NCI-H128 (cell line): ENCODE results near the gene TNFRSF9.
"Not testable (repeated sequence)": the region's sequence is repeated elsewhere in the genome, so short reads cannot be mapped to it uniquely, and the experiment has no call there.

Source experiments
- DNase-seq: peaks from one replicate; lab custom pipeline; 2025; ENCODE audit not compliant: unreplicated experiment; lab: John Stamatoyannopoulos, UW

Gene TNFRSF9

DNA sequence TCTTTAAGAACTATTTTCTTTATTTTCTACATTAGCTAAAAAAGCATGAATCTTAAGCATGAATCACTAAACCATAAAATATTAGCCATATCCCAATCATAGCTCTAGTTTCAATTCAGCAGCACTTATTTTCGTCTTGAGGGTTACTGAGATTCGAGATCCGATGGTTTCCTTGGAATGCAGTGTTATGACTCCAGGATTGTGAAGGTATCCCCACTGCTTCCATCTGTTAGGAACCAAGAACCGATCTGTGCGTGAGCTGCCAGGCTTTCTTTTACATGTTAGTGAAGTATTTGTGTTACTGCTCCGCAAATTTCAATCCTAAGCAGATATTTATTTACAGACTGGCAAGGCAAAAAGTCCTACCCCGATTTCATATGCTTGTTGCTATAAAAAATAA lies 18.8 kb downstream of the TNFRSF9 start:
- no peak for DNase-seq

DNA sequence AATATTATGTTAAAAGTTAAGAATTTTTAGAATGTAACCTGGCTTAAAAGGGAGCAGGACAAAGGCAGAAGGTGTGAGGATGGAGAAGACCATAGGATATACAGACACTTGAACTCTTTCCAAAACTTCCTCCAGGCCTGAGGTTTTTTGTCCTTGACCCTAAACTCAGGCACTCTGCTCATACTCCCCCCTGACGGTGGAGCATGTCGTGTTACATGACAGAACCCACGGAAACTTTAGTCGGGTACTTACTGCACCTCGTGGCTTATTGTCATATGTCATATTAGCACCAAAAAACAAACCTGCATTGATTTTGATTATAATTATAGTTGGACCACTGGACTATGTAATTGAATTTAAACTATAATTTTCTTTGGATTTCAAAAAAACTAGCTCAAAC lies 20.8 kb downstream of the TNFRSF9 start:
- DNase-seq = no peak

DNA sequence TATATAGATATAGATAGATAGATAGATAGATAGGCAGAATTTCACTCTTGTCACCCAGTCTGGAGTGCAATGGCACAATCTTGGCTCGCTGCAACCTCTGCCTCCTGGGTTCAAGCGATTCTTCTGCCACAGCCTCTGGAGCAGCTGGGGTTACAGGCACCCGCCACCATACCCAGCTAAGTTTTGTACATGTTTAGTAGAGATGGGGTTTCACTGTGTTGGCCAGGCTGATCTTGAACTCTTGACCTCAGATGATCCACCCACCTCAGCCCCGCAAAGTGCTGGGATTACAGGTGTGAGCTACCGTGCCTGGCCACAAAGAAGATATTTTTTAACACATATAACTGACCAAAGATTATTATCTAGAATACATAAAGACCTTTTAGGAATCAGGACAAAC lies 22.7 kb downstream of the TNFRSF9 start:
- not testable (repeated sequence) for DNase-seq

DNA sequence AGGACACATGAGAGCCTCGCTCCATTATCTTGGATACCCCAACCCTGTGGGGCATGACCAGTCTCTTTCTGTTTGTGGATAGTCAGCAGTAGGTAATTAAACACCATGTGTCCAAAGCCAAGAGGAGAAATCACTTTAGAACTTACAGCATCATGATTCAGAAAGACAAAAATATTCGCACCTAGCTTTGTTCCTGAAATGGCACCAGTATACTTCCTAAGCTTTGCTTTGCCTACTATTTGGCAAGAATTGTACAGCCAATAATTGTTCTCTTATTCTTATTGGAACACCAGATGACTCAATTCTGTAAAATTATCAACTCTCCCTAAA lies 24.2 kb downstream of the TNFRSF9 start:
- DNase-seq = no peak

DNA sequence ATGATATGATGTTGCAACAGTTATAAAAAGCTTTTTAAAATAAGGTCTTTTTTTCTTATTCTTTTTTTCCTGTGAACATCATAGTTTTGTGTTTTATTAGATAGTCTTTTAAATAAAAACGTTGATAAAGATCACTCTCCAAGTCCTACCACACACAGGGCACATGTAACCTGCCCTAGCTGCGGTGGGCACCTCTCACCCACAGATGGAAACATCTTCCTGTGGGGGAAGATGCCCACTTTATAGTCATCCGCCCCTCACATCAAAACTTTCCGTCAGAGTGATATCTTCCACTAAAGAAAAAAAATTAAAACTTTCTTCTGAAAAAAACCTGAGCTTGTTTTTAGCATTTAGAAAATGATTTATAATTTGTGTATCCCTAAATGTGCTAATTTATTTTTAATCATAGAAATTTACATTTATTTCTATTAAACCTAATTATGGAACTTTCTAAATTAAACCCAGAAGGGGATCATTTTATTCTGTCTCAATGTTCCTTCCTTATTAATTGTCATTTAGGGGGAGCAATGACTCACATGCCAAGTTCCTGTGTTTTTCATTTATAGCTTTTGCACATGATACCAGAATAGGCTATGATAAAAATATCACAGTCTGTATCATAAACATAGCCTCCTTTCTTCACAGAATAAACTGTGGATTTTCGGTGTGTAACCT lies 24.7 kb downstream of the TNFRSF9 start:
- DNase-seq = no peak

DNA sequence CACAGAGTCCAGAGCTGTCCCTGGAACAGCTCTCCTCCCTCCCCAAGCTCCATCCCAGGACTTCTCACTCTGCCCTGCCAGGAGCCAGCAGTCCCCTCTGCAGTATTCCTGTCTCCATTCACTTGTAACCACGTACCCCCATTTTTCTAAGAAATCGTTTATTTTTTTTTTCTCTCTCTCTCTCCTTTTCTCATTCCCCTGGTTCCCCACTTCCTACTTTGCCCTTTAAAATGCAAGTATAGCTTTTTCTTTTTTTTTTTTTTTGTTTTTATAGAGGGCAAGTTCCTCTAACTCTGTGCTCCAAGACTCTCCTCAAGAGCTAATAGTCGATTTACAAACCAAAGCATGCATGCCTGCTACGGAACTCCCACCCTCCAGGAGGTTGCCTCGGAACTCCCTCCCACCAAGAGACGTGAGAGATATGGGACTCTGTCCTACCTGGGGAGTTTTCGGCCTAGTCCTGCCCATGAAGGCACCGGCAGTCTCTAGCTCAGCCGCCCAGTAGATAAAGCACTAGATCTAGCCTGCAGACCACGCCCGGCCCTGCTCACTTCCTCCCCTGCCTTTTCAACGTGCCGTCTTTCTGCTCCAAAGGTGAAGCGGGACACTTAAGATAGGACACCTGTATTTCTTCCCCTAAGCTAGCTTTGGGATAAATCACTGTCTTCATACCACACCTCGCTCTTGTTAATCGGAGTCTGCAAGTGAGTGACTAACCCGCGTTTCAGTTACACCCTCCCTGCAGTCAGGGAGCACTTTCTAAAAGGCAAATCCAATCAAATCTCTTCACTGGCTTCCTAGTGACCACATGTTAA lies 27.7 kb downstream of the TNFRSF9 start:
- no peak for DNase-seq

DNA sequence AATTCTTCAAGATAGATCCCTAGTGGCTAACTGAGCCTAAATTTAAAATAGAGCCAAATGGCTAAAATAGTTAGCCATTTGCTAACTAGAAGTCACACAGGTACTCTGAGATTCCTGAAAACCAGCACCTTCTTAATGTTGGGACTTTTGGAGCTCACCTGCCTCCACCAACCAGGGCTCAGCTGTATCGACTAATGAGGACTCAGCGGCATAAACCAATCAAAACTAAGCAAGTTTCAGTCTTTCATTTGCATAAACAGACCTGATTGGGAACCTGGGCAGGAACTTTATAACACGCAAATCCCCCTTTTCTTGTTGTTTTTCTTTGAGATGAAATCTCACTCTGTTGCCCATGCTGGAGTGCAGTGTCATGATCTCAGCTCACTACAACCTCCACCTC lies 28.5 kb downstream of the TNFRSF9 start:
- DNase-seq = no peak

DNA sequence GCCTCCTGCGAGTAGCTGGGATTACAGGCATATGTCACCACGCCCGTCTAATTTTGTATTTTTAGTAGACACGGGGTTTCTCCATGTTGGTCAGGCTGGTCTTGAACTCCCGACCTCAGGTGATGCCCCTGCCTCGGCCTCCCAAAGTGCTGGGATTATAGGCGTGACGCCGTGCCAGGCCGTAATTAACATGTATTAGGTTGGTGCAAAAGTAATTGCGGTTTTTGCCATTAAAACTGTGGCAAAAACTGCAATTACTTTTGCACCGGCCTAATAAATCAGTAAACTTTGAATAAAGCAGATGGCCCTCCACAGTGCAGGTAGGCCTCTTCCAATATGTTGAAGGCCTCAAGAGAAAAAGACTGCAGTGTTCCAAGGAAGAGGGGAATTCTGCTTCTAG lies 35.4 kb downstream of the TNFRSF9 start:
- no peak for DNase-seq

DNA sequence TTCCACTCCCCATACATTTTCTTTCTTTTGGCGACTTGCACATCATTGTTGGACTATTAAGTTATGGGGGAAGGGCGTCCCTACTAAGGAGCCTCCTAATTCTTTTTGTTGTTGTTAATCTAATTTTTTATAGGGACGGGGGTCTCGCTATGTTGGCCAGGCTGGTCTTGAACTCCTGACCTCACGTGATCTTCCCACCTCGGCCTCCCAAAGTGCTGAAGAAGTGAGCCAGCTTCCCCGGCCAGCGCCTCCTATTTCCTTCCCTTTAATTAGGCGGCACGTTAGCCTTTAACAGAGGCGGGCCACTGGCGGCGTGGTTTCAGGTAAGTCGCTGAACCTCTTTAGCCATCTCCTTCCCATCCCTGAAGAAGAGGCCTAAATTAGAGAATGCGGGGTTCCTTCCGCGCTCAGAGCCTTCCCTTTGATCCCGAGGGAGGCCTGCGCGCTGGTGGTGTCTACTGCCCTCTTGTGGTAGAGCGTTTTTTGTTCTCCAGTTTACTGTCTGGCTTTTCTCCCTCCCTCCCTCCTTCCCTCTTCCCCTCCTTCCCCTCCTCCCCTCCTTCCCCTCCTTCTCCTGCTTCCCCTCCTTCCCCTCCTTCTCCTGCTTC lies 38.1 kb downstream of the TNFRSF9 start:
- peak; percentile 53 for DNase-seq

DNA sequence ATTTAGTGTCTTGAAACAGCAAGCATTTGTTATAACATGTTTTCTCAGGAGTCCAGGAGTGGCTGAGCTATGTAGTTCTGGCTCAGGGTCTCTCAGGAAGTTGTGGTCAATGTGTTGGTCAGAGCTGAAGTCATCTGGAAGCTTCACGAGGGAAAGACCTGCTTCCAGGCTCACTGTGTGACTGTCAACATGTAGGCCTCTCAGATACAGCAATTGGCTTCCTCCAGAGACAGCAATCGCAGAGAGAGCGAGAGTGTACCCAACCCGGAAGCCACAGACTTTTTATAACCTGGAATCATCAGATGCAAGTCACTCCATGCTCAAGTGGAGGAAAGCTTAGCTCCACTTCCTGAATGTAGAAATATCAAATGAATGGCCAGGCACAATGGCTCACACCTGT lies 40.9 kb downstream of the TNFRSF9 start:
- no peak for DNase-seq

DNA sequence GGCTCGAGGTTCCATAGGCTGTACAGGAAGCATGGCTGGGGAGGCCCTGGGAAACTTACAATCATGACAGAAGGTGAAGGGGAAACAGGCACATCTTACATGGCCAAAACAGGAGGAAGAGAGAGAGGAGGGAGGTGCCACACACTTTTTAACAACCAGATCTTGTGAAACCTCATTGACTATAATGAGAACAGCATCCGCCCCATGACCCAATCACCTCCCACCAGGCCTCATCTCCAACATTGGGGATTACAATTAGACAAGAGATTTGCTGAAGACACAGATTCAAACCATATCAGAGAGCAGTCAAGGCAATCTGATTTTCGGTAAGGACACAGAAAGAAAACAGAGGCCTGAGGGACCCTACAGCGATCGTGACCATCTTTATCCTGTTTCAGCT lies 41.7 kb downstream of the TNFRSF9 start:
- no peak for DNase-seq

DNA sequence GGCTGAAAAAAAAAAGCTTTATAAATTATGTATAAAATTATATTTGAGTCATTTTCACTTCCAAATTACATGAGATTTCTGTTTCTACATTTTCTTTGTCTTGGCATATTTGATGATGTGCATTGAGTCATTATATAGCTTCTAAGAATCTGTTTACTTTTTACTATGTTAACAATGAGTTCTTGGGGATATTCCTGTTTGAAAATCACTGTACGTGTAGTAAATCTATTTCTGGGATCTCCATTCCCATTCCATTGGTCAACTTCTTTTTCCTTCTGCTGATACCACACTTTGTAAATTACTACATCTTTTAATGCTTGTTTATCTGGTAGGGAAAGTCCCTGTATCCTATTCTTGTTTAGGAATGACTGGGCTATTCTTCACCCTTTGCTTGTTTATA lies 43.6 kb downstream of the TNFRSF9 start:
- DNase-seq = no peak

DNA sequence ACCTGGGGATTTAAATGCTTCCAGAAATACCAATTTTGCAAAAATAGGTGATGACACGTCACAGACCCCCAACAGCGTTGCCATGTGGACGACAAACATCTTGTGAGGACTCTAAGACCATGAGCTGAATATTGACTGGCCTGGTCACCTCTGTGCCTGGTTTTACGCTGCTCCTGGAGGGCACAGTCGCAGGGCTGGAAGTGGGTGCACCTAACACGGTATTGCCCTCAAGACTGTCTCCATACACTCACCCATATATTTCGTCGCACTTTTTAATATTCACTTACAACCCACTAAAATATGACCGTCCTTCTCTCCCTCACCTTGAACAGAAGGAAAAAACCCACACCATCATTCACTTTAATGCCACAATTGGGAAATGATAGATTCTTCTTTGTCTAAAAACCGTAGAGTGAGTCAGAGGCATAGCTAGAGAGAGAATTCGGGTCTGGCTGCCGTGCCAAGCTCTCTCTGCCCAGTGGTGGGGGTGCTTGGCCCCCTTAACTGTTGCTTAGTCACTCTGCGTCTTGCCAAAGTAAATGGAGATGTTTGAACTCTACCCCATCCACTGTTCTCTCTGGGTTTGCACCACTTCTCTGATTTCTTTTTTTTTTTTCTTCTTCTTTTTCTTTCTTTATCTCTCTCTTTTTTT lies 47.0 kb downstream of the TNFRSF9 start:
- no peak for DNase-seq

DNA sequence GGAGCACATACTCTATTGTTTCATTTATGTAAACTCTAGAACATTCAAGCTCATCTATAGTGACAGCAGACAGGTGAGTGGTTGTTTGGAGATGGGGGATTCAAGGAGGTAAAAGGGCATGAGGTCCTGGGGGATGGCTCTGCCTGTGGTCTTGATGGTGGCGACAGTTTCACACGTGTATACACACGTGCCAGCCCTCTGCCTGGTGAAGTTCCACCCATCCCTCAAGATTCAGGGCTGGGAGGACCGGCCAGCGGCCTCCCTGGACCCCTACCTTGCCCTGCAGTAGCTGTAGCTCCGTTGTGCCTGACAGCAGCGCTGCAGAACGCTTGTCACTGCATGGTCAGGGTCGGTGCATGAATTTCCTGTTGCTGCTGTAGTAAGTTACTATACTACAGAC lies 48.8 kb downstream of the TNFRSF9 start:
- DNase-seq = no peak

DNA sequence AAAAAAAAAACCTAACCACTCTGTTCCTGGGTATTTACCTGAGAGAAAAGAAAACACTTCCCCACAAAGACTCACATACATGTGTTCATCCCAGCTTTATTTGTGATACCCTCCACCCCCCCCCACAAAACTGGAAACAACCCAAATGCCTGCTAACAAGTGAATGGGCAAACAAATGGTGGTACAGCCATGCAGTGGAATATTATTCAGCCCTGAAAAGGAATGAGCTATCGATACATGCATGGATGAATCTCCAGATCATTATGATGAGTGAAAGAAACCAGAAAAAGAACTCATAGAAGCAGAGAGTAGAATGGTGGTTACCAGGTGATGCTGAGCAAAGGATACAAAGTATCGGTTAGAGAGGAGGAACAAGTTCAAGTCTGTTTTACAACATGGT lies 49.8 kb downstream of the TNFRSF9 start:
- no peak for DNase-seq

DNA sequence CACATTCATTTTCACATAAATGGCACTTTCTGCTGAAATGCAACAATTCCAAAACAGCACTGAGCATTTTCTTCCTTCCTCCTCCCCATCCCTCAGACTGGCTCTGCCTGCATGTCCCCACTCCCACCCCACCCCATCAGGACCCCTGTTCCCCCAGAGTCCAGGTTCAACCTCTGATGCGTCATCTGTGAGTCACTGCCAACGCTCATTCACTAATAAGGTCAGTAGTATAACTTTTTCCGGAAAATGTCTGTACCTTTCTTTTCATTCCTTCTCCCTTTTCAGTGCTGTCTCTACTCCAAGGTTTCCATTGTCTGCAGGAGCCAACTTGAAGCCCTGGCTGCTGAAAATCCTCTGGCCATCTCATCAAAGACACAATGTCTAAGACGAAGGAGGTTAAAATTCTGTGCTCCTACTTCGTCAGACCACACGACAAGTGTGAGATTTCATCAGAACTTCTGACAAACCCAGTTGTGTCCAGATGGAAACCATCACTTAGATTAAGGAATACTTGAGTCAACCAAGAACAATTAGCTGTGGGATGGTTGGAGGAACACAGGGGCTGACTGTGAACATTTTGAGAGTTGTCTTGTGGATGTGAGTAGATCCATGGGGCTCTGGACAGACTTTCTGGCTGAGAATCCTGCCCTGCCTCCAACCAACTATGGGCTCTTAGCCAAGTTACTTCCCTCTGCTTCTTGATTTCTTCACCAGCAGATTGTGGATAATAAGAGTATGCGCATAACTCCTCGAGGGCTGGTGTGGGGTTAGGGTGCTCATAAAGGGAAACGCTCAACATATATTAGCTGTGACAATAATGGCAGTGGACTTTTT lies 52.2 kb downstream of the TNFRSF9 start:
- no peak for DNase-seq

DNA sequence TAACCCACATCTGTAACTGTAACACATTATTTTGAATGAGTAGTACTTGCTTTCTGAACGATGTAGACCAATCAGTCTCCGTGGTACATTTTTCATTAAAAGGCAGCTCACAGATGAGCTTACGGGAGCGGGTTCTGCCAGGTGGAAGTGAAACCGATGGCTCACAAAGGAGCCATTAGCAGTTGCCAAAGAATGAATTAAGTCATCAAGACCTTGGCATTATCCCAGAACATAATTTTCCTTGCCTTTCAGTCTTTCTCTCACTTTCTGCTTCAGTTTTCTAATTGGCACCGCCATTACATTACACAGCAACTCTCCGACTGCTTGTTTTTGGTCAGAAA lies 54.3 kb downstream of the TNFRSF9 start:
- DNase-seq = no peak

DNA sequence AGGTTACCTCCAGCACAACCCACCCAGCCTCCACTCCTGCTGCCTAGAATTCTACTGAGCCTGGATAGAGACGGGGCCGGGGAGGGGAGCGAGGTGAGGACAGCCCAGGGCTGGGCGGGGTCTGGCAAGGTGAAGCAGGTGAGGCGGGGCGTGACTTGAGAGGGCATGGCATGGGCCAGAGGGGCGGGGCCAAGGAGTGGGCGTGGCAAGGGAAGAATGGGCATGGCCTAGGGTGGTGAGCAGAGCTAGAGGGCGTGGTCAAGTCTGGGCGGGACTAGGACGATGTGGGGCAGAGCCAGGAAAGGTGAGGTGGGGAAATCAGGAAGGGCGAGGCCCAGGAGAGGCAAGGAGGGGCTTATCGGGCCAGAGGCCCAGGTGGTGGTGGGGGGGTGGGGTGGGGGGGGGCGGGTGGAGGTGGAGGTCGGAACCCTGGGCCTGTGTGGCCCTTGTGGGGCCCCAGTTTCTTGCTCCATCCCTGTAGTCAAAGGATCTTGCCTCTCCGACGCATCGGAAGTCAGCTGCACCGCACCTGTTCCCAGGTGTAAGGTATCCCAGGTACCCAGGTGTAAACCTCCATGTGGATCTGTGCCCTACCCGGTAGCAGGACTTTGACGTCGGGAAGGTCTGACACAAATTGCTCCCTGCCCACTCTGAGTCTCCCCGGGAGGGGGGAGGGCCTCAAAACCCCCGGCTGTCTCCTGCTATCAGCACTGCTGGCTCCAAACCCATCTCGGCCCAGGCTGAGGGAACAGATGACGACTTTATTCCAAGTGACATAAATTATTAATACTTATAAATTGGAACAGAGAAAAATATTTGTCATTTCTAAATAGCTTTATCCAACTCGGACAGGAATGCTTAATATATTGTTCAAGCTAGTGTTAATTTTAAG lies 54.9 kb downstream of the TNFRSF9 start:
- no peak for DNase-seq

DNA sequence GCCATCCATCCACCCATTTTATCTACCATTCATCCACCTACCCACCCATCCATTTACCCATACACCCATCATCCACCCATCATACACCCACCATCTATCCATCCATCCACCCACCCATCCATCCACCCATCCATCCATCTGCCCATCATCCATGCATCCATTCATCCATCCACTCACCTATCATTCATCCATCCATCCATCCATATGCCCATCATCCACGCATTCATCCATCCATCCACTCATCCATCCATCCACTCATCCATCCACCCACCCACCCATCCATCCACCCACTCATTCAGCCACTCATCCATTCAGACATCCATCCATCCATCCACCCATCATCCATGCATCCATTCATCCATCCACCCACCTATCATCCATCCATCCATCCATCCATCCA lies 55.9 kb downstream of the TNFRSF9 start:
- DNase-seq = no peak

DNA sequence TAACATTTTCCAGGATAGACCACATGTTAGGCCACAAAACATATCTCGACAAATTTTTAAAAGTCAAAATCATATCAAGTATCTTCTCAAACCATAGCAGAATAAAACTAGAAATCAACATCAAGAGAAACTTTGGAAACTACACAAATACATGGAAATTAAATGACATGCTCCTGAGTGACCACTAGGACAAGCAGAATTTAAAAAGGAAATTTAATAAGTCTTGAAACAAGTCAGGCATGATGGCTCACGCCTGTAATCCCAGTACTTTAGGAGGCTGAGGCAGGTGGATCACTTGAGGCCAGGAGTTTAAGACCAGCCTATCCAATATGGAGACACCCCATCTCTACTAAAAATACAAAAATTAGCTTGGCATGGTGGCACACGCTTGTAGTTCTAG lies 61.4 kb downstream of the TNFRSF9 start:
- DNase-seq = no peak
